Right lobe of liver (tissue), 6 donors: ENCODE measurements around the gene TIGD4. TPM values are rescaled to one million over a fixed set of nuclear protein-coding genes. Genes with fewer than 3 reads are reported as not detected.

Source experiments
- ATAC-seq, 4 donors: fragments of 200-7000 bp; cut with Tn5 transposase; one replicate each; pipeline ENCODE4 v1.9.1; 2020; ENCODE audit warnings: mild to moderate bottlenecking in 4 of 4, moderate library complexity in 4 of 4
- DNase-seq, 3 donors: peaks; one replicate each; pipeline ENCODE4 v3.0.0-alpha.2; 2020
- H3K27ac ChIP-seq, 3 donors: fragments of 200-600 bp; one replicate each; pipeline ENCODE4 v1.8.0; 2022
- H3K27me3 ChIP-seq, 2 donors: fragments of 200-600 bp; one replicate each; pipeline ENCODE4 v1.8.0; 2022
- H3K36me3 ChIP-seq, 4 donors: fragments of 200-600 bp; sonication (generic) in 1 of 4; one replicate each; pipeline versions ENCODE4 v1.5.1 to v1.8.0; 2017 to 2022; ENCODE audit warnings: control low read depth in 1 of 4
- H3K4me1 ChIP-seq, 4 donors: fragments of 200-600 bp; sonication (generic) in 1 of 4; one replicate each; pipeline versions ENCODE4 v1.5.1 to v1.8.0; 2017 to 2022; ENCODE audit warnings: control low read depth in 1 of 4
- H3K4me3 ChIP-seq, 3 donors: fragments of 200-600 bp; one replicate each; pipeline ENCODE4 v1.8.0; 2022
- H3K9me3 ChIP-seq, 4 donors: fragments of 200-600 bp; sonication (generic) in 1 of 4; one replicate each; pipeline versions ENCODE4 v1.5.1 to v1.8.0; 2017 to 2022; ENCODE audit warnings: control low read depth in 1 of 4
- CTCF ChIP-seq, 4 donors: fragments of 200-600 bp in 3 of 4; fragments of 450-650 bp in 1 of 4; IDR thresholded peaks; one replicate each; pipeline versions ENCODE4 v1.5.1 to v1.8.0; 2016 to 2022; ENCODE audit warnings: antibody characterized with exemption in 4 of 4, mild to moderate bottlenecking in 2 of 4
- POLR2A ChIP-seq: fragments of 450-650 bp; IDR thresholded peaks from one replicate; pipeline ENCODE4 v1.6.1; 2017; ENCODE audit warnings: antibody characterized with exemption, mild to moderate bottlenecking
- WGBS: methylation state at CpG from one replicate; pipeline ENCODE4 v1.1.6; 2018; ENCODE audit warnings: low coverage, low lambda C conversion rate; ENCODE audit not compliant: insufficient coverage; ENCODE audit errors: missing lambda C conversion rate; 5-methylcytosine and 5-hydroxymethylcytosine counted together
- intact Hi-C, 2 donors: fragments of 100-400 bp; cut with DNase I; formaldehyde crosslinking; loops; one replicate each; pipeline versions ENCODE4 v1.11.2 to v1.14.1; 2022
- total RNA-seq, 6 experiments: library from RNA; depleted of rRNA in 2 of 6; stranded (reverse); fragments of >200 nt in 2 of 6; fragmentation: NEBNext Ultra II Directional in 3 of 6; extraction: Animal tissue kit (Norgen Biotek cat#: 25700) in 3 of 6; gene quantifications; one replicate each; pipeline versions ENCODE4 v1.1.0 to v1.2.4, GENCODE V29; 2016 to 2023
- donor health status: DM: no; HTN: yes; CAD: no.
- donor health status: DM: no; HTN: no; CAD: no.
- donor health status: DM: no; HTN: no; CAD: no.
- donor health status: DM: no; HTN: yes; CAD: no.
- donor health status: DM: no; HTN: yes; CAD: no.

TIGD4 gene
- total RNA-seq, 6 experiments from 2014 or later, result 0.11 to 0.37 (median 0.18) TPM; not detected in 2

- H3K4me3 ChIP-seq, result no peak overlapping the region
- H3K27ac ChIP-seq, result no peak overlapping the region
- no peaks in the 10 kb centered on the region for H3K9me3 ChIP-seq
- WGBS, result 50% methylated on average over 2 of the region's 2 CpGs
- no peaks in the 10 kb centered on the region for H3K4me1 ChIP-seq
- DNase-seq, result no peak
- no peaks in the 10 kb centered on the region for H3K36me3 ChIP-seq
- peak in 3 of 4 donors; percentile 34 to 71 (median 56) for ATAC-seq
- no peaks in the 10 kb centered on the region for H3K27me3 ChIP-seq
- intact Hi-C loops, result no loop called here
- TF ChIP-seq CTCF (IDR thresholded peaks at IDR 0.05) (no peak), POLR2A (no peak)
These were observed 25.6 kb upstream of the TIGD4 start for GRCh38 chr4:152805071-152805650.

DNA sequence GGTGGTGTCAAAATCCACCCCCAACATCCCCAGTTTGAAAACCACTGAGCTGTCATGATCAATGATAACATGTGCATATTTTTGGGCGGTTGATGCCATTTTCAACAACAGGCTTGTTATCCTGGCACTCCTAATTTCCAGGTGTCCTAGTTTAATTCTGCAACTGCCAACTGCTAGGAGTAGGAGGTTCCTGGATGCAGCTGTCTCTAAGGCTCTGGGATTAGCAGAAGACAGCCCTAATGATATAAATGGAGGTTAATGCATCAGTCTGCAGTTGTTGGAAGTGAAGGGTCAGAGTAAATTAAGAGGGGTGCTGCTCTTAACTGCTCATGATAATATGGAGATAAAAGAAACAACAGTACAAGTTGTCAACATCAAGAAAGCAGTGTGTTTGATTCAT lies 24.0 kb upstream of the TIGD4 start:
- intact Hi-C loops, result no loop called here
- Histone ChIP-seq H3K27ac (no peak overlapping the region), H3K9me3 (no peaks in the 10 kb centered on the region), H3K4me1 (no peaks in the 10 kb centered on the region), H3K36me3 (no peaks in the 10 kb centered on the region), H3K27me3 (no peaks in the 10 kb centered on the region), H3K4me3 (no peak overlapping the region)
- ATAC-seq (no peak), DNase-seq (no peak)
- TF ChIP-seq POLR2A (no peak), CTCF (IDR thresholded peaks at IDR 0.05) (no peak)
- WGBS, result 86% methylated on average over 1 of the region's 1 CpG

GRCh38 chr4:152795891-152796290 lies 16.4 kb upstream of the TIGD4 start:
- no peak overlapping the region for H3K4me3 ChIP-seq
- H3K27ac ChIP-seq, result no peak overlapping the region
- H3K4me1 ChIP-seq, result no peaks in the 10 kb centered on the region
- H3K9me3 ChIP-seq, result no peaks in the 10 kb centered on the region
- 100% methylated on average over 3 of the region's 3 CpGs for WGBS
- TF ChIP-seq POLR2A, result no peak
- TF ChIP-seq CTCF (IDR thresholded peaks at IDR 0.05), result no peak
- no peak for DNase-seq
- no peak for ATAC-seq
- H3K36me3 ChIP-seq, result no peaks in the 10 kb centered on the region
- intact Hi-C loops, result no loop called here
- H3K27me3 ChIP-seq, result no peaks in the 10 kb centered on the region

- TF ChIP-seq POLR2A (no peak), CTCF (IDR thresholded peaks at IDR 0.05) (no peak)
- intact Hi-C loops, result no loop called here
- Histone ChIP-seq H3K4me1 (peaks cover 0 to 10% (median 5%) of the 10 kb centered on the region in 4 donors), H3K27ac (no peak overlapping the region), H3K4me3 (no peak overlapping the region), H3K9me3 (no peaks in the 10 kb centered on the region), H3K27me3 (no peaks in the 10 kb centered on the region), H3K36me3 (no peaks in the 10 kb centered on the region)
- WGBS, result 92% methylated on average over 1 of the region's 1 CpG
- no peak for ATAC-seq
- DNase-seq, result no peak
These were observed 7.1 kb upstream of the TIGD4 start for GRCh38 chr4:152786627-152787026.
